Effector memory CD8-positive, alpha-beta T cell (primary cell): ENCODE measurements around the gene ITFG2.
"Not testable (repeated sequence)": the region's sequence is repeated elsewhere in the genome, so short reads cannot be mapped to it uniquely, and the experiment has no call there.

ENCODE experiments used
- ATAC-seq: fragments of 150-1000 bp; cut with Tn5 transposase; replicated peaks from 2 replicates; pipeline ENCODE4 v1.10.0; 2021; ENCODE audit warnings: mild to moderate bottlenecking, moderate library complexity
- DNase-seq, 3 experiments: peaks; one replicate each; pipeline ENCODE4 v3.0.0; 2021
- H3K27ac Mint-ChIP-seq, 2 donors: one replicate each; pipeline ENCODE4 v1.8.0; 2022; ENCODE audit warnings: mild to moderate bottlenecking in 2 of 2, mixed read lengths in 2 of 2, moderate library complexity in 2 of 2
- H3K27me3 Mint-ChIP-seq, 2 donors: one replicate each; pipeline ENCODE4 v1.8.0; 2022; ENCODE audit warnings: mixed read lengths in 2 of 2
- H3K36me3 Mint-ChIP-seq: one replicate; pipeline ENCODE4 v1.8.0; 2022; ENCODE audit warnings: mild to moderate bottlenecking, moderate library complexity, mixed read lengths; ENCODE audit not compliant: insufficient read depth
- H3K4me1 Mint-ChIP-seq, 2 donors: one replicate each; pipeline ENCODE4 v1.8.0; 2022; ENCODE audit warnings: low read depth in 2 of 2, mixed read lengths in 2 of 2
- H3K4me3 Mint-ChIP-seq, 2 donors: one replicate each; pipeline ENCODE4 v1.8.0; 2022; ENCODE audit warnings: mild to moderate bottlenecking in 2 of 2, mixed read lengths in 2 of 2, moderate library complexity in 2 of 2
- H3K9me3 Mint-ChIP-seq, 2 donors: one replicate each; pipeline ENCODE4 v1.8.0; 2022; ENCODE audit warnings: mixed read lengths in 2 of 2

ITFG2 gene

DNA sequence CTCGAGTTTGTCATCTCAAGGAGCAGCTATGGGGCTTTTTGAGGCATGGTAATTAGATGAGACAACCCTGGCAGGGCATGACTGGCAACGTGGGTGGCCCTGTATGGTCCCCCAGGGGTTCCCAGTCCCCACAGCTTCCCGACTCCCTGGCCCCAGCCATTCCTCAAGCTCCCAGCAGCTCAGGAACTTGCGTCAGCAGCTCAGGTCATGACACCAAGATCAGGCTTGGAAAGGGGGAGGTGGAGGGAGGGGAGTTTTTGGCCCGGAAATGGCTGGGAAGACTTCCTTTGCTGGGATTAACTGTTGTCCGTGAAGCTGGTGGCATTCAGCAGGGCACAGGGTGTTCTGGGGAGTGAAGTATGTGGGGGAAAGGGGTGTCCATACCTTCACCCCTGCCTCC lies 32.8 kb downstream of the ITFG2 start:
- H3K4me3 Mint-ChIP-seq: no peak overlapping the region
- H3K9me3 Mint-ChIP-seq: no peaks in the 10 kb centered on the region
- H3K36me3 Mint-ChIP-seq: peaks cover 16% of the 10 kb centered on the region
- DNase-seq (no peak), ATAC-seq (no peak)
- no peaks in the 10 kb centered on the region for H3K27me3 Mint-ChIP-seq
- H3K27ac Mint-ChIP-seq: peak overlapping the region in 1 of 2 donors; percentile 53
- peaks cover 0 to 2% of the 10 kb centered on the region in 2 donors for H3K4me1 Mint-ChIP-seq

DNA sequence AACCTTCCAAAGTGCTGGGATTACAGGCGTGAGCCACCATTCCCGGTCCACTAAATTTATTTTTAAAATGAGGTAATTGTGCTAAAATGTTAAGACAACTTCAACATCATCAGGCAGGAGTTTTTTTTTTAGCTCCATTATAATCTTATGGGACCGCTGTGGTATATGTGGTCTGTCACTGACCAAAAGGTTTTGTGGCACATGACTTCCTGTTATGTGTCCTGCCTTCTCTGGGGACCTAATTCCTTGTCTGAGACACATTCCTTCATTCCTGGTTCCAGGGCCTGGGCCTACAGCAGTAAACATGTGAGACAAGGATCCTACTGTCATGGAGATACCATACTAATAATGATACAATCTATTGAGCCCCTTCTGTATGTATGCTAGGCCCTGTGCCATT lies 39.5 kb downstream of the ITFG2 start:
- no peak for ATAC-seq
- no peaks in the 10 kb centered on the region for H3K4me1 Mint-ChIP-seq
- H3K36me3 Mint-ChIP-seq: peaks cover 3% of the 10 kb centered on the region

DNA sequence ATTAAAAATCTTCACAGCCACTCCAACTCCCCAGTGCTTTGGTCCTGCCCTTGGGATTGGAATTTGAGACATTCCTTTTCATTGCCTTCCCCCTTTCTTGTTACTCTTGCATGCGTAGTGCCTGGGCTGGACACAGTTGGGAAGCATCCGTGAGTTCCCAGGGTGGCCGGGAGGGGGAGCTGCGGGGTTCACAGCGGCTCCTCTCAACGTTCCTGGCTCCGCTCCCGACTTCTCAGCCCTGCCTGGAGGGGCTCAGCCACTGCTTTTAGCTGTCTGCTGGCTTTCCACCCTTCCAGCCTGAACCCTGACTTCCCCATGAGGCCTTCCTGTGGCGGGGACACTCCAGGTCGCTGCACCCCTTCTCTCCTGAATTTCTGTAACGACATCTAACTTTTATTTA lies 41.2 kb downstream of the ITFG2 start:
- peak overlapping the region in 1 of 2 donors; percentile 78 for H3K27ac Mint-ChIP-seq

More for the DNA sequence above, 39.5 kb downstream of the ITFG2 start:
- Mint-ChIP-seq H3K9me3 (no peaks in the 10 kb centered on the region), H3K27ac (peak overlapping the region in 1 of 2 donors; percentile 25), H3K4me3 (no peak overlapping the region), H3K27me3 (no peaks in the 10 kb centered on the region)
- no peak for DNase-seq

DNA sequence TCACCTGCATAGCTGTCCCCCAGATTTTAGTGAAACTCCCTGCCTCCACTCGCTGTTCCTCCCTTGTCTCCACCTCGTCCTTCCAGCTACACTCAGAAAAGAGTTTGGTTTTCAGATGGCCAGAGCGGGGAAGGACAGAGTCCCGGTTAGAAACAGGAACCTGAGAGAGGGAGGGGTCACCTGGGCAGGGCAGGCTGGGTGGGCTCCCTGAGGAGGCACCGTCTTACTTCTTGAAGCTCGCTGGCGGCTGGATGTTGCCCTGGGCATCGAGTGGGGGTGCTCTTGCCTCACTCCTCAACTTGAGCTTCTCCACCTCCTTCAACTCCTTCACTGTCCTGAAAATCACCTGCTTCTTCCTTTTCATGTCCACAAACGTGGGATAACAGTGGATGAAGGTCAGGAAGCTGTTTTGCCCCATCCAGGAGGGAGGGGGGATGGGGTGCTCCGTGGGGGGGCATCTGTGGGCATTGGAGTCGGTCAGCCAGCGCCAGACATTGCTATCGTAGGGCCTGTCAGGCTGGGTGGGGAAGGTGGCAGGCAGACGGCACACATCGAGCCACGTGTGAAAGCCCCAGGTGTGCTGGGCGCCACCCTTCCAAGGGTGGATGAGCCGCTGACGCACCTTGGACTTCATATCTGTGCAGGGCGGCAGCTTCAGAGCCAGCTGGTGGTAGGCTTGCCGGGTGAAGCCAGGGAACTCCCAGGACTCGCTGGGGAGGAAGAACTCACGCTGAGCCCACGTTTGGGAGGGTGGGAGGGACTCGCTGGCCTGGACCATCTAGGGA lies 42.4 kb downstream of the ITFG2 start:
- H3K27me3 Mint-ChIP-seq: no peaks in the 10 kb centered on the region
- no peaks in the 10 kb centered on the region for H3K4me1 Mint-ChIP-seq
- H3K9me3 Mint-ChIP-seq: no peaks in the 10 kb centered on the region
- ATAC-seq (no peak), DNase-seq (no peak)
- H3K27ac Mint-ChIP-seq: peak overlapping the region in 1 of 2 donors; percentile 46
- H3K4me3 Mint-ChIP-seq: no peak overlapping the region
- H3K36me3 Mint-ChIP-seq: peaks cover 2% of the 10 kb centered on the region

More for the DNA sequence above, 41.2 kb downstream of the ITFG2 start:
- ATAC-seq (no peak), DNase-seq (peak; percentile 12 to 18 (median 14))
- H3K4me1 Mint-ChIP-seq: no peaks in the 10 kb centered on the region
- peaks cover 3% of the 10 kb centered on the region for H3K36me3 Mint-ChIP-seq
- no peaks in the 10 kb centered on the region for H3K9me3 Mint-ChIP-seq
- H3K27me3 Mint-ChIP-seq: no peaks in the 10 kb centered on the region
- H3K4me3 Mint-ChIP-seq: no peak overlapping the region

DNA sequence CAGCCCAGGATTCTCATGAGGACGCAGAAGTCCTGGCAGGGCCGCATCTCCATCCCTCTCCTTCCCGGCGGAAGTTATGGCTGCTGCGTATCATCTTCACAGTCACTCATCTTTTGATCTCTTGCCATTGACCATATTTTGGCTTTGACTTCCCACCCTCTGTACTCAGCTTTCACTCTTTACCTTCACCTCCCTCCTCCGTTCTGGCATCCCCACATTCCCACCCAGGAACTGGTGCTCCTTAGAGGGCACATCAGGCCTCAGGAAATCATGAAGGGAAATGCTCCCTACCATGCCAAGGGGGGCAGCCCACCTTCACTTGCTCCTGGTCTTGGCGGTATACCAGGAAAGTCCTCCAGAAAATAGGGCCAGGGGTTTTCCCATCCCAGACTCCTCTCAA lies 43.1 kb downstream of the ITFG2 start:
- no peaks in the 10 kb centered on the region for H3K9me3 Mint-ChIP-seq
- ATAC-seq (no peak), DNase-seq (no peak)
- no peaks in the 10 kb centered on the region for H3K27me3 Mint-ChIP-seq
- H3K4me1 Mint-ChIP-seq: no peaks in the 10 kb centered on the region
- peak overlapping the region in 1 of 2 donors; percentile 32 for H3K27ac Mint-ChIP-seq
- peaks cover 2% of the 10 kb centered on the region for H3K36me3 Mint-ChIP-seq
- no peak overlapping the region for H3K4me3 Mint-ChIP-seq

DNA sequence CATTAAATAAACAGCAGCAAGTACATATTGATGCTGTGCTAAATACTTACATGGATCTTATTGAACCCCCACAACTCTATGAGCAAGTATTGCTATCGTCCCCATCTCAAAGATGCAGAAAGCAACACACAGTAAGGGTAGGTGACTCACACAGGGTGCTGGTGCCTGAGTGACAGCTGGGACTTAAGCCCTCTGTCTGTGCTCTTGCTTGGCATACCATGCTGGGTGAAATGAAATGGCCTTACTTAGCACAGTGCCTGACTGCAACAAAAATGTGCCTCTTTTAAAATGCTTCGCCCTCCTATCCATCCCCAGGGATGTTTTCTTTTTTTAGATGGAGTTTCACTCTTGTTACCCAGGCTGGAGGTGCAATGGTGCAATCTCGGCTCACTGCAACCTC lies 43.6 kb downstream of the ITFG2 start:
- ATAC-seq (no peak), DNase-seq (no peak)
- no peaks in the 10 kb centered on the region for H3K4me1 Mint-ChIP-seq
- H3K4me3 Mint-ChIP-seq: no peak overlapping the region
- H3K27me3 Mint-ChIP-seq: no peaks in the 10 kb centered on the region
- peak overlapping the region; percentile 32 to 76 for H3K27ac Mint-ChIP-seq
- H3K36me3 Mint-ChIP-seq: peaks cover 2% of the 10 kb centered on the region
- no peaks in the 10 kb centered on the region for H3K9me3 Mint-ChIP-seq

DNA sequence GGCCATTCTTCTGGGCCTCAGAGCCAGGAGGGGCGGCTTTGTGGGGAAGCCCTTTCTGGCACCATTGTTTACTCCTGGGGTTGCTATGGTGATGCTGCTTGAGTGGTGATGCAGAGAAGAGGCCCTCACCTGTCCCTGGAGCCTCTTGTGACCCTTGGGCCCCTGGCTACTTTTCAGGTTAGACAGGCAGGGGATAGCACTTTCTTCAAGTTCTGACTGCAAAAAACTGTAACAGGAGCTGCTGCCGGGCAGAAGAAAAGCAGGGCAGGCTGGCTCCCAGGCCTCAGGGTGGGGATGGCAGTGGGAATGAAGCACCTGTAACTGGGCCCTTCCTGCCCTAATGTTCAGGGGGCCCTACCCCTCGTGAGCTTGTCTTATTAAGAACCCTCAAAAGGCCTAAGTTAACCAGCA lies 44.6 kb downstream of the ITFG2 start, which contains the start of gene TEX52:
Gene TEX52, minus strand, starts transcription at position 19 of the 411 bp plus-strand sequence. Its CDS starts 13 bp downstream, at position 6.
- Mint-ChIP-seq H3K4me3 (no peak within 1 kb of the TSS), H3K27ac (peak within 1 kb of the TSS; percentile 52 to 76), H3K9me3 (no peaks in the 10 kb centered on the region), H3K27me3 (no peaks in the 10 kb centered on the region), H3K36me3 (peaks cover 2% of the 10 kb centered on the region), H3K4me1 (no peaks in the 10 kb centered on the region)
- no peak for ATAC-seq
- no peak for DNase-seq

DNA sequence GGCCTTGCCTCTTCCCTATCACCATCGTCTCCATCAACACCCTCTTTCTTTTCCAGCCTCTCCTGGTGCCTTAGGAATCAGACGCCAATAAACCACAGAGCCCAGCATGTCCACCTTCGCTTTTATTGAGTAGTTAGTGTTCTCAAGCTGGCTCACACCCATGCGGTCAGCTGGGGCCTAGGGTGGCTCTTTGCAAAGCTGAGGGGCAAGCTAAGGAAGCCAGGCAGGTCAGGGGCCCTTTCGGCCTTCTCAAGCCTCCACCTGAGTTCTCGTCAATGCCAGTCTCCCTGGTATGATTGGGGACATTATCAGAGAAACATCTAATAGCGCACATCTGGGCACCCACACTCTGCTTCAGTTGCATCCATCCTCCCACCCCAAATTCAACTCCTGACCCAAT lies 45.1 kb downstream of the ITFG2 start:
- no peaks in the 10 kb centered on the region for H3K9me3 Mint-ChIP-seq
- no peaks in the 10 kb centered on the region for H3K27me3 Mint-ChIP-seq
- H3K4me3 Mint-ChIP-seq: no peak overlapping the region
- H3K4me1 Mint-ChIP-seq: no peaks in the 10 kb centered on the region
- peak overlapping the region in 1 of 2 donors; percentile 69 for H3K27ac Mint-ChIP-seq
- ATAC-seq (no peak), DNase-seq (no peak)
- H3K36me3 Mint-ChIP-seq: peaks cover 2% of the 10 kb centered on the region

DNA sequence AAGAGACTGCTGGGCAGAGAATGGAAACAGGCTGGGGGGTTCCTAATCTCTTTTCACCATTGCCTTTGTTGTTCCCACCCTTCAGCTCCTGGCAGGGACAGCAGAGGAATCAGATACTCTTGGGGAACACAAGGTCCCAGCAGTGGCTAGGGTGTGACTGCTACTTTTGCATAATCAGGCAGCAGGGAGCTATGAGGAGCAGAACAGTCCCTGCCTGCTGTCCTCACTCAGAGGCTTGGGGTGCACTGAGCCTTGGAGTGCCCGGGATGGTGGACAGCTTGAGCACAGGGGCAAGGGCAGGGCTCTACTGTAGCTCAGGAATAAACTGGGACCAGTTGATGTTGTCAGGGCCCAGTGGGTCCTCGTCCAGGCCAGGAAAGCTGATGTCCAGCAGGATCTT lies 45.9 kb downstream of the ITFG2 start:
- H3K27ac Mint-ChIP-seq: peak overlapping the region in 1 of 2 donors; percentile 30
- no peaks in the 10 kb centered on the region for H3K9me3 Mint-ChIP-seq
- ATAC-seq (no peak), DNase-seq (no peak)
- H3K36me3 Mint-ChIP-seq: peaks cover 2% of the 10 kb centered on the region
- H3K27me3 Mint-ChIP-seq: no peaks in the 10 kb centered on the region
- no peaks in the 10 kb centered on the region for H3K4me1 Mint-ChIP-seq
- H3K4me3 Mint-ChIP-seq: no peak overlapping the region

DNA sequence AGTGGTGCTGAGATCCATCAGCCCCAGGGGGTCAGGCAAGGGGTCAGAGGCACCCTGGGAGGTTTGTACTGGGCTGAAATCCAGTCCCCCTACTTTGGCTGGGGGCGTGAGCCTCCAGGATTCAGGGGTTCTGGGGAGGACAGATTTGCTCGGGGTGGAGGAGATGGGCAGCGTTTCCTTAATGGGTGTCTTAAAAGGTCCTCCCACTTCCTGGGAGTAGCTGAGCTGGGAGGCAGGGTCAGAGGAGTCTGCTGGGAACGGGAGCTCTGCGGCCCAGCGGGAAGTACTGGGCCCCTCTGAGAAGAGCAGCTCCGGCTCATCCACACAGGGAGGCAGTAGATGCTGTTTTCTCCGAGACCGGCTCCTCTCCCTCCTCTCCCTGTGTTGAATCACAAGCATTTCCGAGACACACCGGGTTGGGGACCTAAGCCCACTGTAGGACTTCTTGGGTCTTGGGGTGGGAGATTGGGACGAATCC lies 46.5 kb downstream of the ITFG2 start:
- H3K9me3 Mint-ChIP-seq: no peaks in the 10 kb centered on the region
- peaks cover 2% of the 10 kb centered on the region for H3K36me3 Mint-ChIP-seq
- no peaks in the 10 kb centered on the region for H3K4me1 Mint-ChIP-seq
- H3K27me3 Mint-ChIP-seq: no peaks in the 10 kb centered on the region
- no peak for ATAC-seq
- H3K4me3 Mint-ChIP-seq: no peak overlapping the region
- H3K27ac Mint-ChIP-seq: peak overlapping the region in 1 of 2 donors; percentile 30
- DNase-seq: no peak

DNA sequence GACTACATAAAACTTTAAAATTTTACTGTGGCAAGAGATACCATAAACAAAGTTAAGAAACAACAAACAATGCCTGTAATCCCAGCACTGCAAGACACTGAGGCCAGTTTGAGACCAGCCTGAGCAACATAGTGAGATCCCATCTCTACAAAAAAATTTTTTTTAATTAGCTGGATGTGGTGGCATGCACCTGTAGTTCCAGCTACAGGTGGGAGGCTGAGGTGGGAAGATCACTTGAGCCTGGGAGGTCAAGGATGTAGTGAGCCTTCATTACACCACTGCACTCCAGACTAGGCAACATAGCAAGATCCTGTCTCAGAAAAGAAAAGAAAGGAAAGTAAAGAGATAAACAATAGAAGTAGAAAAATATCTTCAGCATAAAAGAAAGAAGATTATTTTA lies 47.7 kb downstream of the ITFG2 start:
- ATAC-seq (no peak), DNase-seq (no peak)
- H3K27ac Mint-ChIP-seq: no peak overlapping the region
- no peaks in the 10 kb centered on the region for H3K9me3 Mint-ChIP-seq
- H3K36me3 Mint-ChIP-seq: peaks cover 2% of the 10 kb centered on the region
- no peaks in the 10 kb centered on the region for H3K4me1 Mint-ChIP-seq
- H3K27me3 Mint-ChIP-seq: no peaks in the 10 kb centered on the region
- no peak overlapping the region for H3K4me3 Mint-ChIP-seq

DNA sequence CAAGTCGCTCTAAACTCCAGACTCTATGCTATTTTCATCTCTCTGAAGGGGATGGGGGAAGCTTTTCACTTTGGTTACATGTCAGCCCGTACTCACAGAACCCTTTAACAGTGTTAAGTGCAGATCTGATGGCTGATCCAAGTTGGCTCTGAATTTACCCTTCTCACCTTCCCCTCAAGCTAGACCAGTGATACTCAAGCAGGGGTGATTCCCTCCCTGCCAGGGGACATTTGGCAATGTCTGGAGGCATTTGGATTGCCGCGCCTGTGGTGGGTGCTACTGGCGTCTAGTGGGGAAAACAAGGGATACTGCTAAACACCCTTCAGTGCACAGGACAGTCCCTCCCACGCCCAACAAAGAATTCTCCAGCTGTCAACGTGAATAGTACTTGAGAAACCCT lies 50.4 kb downstream of the ITFG2 start:
- no peaks in the 10 kb centered on the region for H3K27me3 Mint-ChIP-seq
- ATAC-seq: no peak

DNA sequence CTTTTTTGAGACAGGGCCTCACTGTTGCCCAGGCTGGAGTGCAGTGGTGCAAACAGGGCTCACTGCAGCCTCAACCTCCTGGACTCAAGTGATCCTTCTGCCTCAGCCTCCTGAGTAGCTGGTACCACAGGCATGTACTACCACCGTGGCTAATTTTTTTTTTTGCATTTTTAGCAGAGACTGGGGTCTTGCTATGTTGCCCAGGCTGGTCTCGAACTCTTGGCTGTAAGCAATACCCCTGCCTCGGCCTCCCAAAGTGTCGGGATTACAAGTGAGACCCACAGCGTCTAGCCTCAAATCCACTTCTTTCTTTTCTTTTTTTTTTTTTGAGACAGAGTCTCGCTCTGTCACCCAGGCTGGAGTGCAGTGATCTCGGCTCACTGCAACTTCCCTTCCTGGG lies 50.9 kb downstream of the ITFG2 start:
- ATAC-seq, H3K27me3 Mint-ChIP-seq, DNase-seq, H3K4me3 Mint-ChIP-seq, H3K9me3 Mint-ChIP-seq, H3K27ac Mint-ChIP-seq, H3K4me1 Mint-ChIP-seq, H3K36me3 Mint-ChIP-seq: not testable (repeated sequence)

More for the DNA sequence above, 50.4 kb downstream of the ITFG2 start:
- peaks cover 2 to 5% of the 10 kb centered on the region in 2 donors for H3K4me1 Mint-ChIP-seq
- DNase-seq: no peak
- peaks cover 2% of the 10 kb centered on the region for H3K36me3 Mint-ChIP-seq
- no peak overlapping the region for H3K4me3 Mint-ChIP-seq
- no peak overlapping the region for H3K27ac Mint-ChIP-seq
- H3K9me3 Mint-ChIP-seq: no peaks in the 10 kb centered on the region

DNA sequence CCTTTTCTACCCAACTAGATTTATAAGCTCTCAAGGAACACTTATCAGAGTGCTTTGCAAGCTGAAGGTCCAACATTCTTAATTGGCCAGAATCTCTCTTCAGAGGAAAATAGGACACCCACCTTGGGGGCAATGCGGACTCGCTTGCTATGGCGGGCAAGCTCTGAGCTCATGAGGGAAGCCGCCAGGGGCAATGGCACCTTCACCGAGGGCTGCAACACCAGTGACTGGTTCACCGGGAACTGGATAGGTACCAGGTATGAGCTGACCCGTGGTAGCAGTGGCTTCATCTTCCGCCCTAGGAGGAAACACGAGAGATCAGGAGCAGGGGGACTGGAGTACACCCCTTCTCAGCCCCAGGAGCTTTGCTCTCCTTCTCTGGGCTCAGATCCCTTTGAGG lies 51.7 kb downstream of the ITFG2 start:
- no peaks in the 10 kb centered on the region for H3K36me3 Mint-ChIP-seq
- H3K9me3 Mint-ChIP-seq: no peaks in the 10 kb centered on the region
- ATAC-seq (no peak), DNase-seq (no peak)
- peaks cover 2 to 5% of the 10 kb centered on the region in 2 donors for H3K4me1 Mint-ChIP-seq
- H3K27ac Mint-ChIP-seq: peak overlapping the region; percentile 62 to 69
- no peak overlapping the region for H3K4me3 Mint-ChIP-seq
- H3K27me3 Mint-ChIP-seq: no peaks in the 10 kb centered on the region
